Heart right ventricle (tissue), 16 donors: Measurements from ENCODE around the gene CARMIL1. TPM values are rescaled to one million over a fixed set of nuclear protein-coding genes. Genes with fewer than 3 reads are reported as not detected.
A peak's percentile ranks its signal among the peaks of the same experiment; 100 is the strongest.

ENCODE experiments used
- ATAC-seq, 8 donors: fragments of 200-7000 bp; cut with Tn5 transposase; one replicate each; pipeline ENCODE4 v1.9.1; 2020; ENCODE audit warnings: mild to moderate bottlenecking in 8 of 8, moderate library complexity in 8 of 8, moderate number of reproducible peaks in 1 of 8
- DNase-seq, 2 donors: peaks; one replicate each; pipeline ENCODE4 v3.0.0-alpha.2; 2020
- H3K27ac ChIP-seq, 10 donors: fragments of 200-600 bp; sonication (generic) in 2 of 10; one replicate each; pipeline versions ENCODE4 v1.5.0 to v1.8.0; 2020 to 2022; ENCODE audit warnings: mild to moderate bottlenecking in 3 of 10
- H3K27me3 ChIP-seq, 7 donors: fragments of 200-600 bp; one replicate each; pipeline ENCODE4 v1.8.0; 2021 to 2022; ENCODE audit warnings: mild to moderate bottlenecking in 2 of 7
- H3K36me3 ChIP-seq, 9 donors: fragments of 200-600 bp; sonication (generic) in 1 of 9; one replicate each; pipeline versions ENCODE4 v1.5.0 to v1.8.0; 2020 to 2022; ENCODE audit warnings: mild to moderate bottlenecking in 2 of 9
- H3K4me1 ChIP-seq, 9 donors: fragments of 200-600 bp; sonication (generic) in 1 of 9; one replicate each; pipeline versions ENCODE4 v1.5.0 to v1.8.0; 2020 to 2022; ENCODE audit warnings: mild to moderate bottlenecking in 4 of 9
- H3K4me3 ChIP-seq, 10 donors: fragments of 200-600 bp; sonication (generic) in 2 of 10; one replicate each; pipeline versions ENCODE4 v1.5.0 to v1.8.0; 2020 to 2022; ENCODE audit warnings: mild to moderate bottlenecking in 7 of 10, moderate library complexity in 2 of 10
- H3K9me3 ChIP-seq, 11 donors: fragments of 200-600 bp in 10 of 11; sonication (generic) in 2 of 11; one replicate each; pipeline versions ENCODE4 v1.5.0 to v1.8.0; 2013 to 2022; ENCODE audit warnings: mild to moderate bottlenecking in 2 of 11, control low read depth in 1 of 11, moderate library complexity in 1 of 11
- CTCF ChIP-seq, 9 donors: fragments of 200-600 bp; sonication (generic) in 2 of 9; IDR thresholded peaks; one replicate each; pipeline versions ENCODE4 v1.5.0 to v1.8.0; 2021 to 2022; ENCODE audit warnings: antibody characterized with exemption in 9 of 9, mild to moderate bottlenecking in 5 of 9, moderate library complexity in 1 of 9
- WGBS, 2 donors: extraction: QIAGEN DNeasy Blood & Tissue Kit; methylation state at CpG; one replicate each; pipeline ENCODE4 v1.1.7; 2013; ENCODE audit warnings: inconsistent platforms in 1 of 2; 5-methylcytosine and 5-hydroxymethylcytosine counted together
- intact Hi-C, 10 donors: fragments of 100-400 bp; cut with DNase I; formaldehyde crosslinking; loops; one replicate each; pipeline versions ENCODE4 v1.11.1 to v1.14.2; 2022
- polyA plus RNA-seq, 2 donors: library from polyadenylated mRNA; stranded (reverse); fragments of 200-250 nt; gene quantifications; one replicate each; pipeline ENCODE4 v1.2.3, GENCODE V29; 2013
- total RNA-seq, 10 donors: library from RNA; stranded (reverse); fragmentation: NEBNext Ultra II Directional in 3 of 10; extraction: Animal tissue kit (Norgen Biotek cat#: 25700) in 3 of 10; gene quantifications; one replicate each; pipeline versions ENCODE4 v1.2.1 to v1.2.4, GENCODE V29; 2021 to 2023
- donor health status: Arrhythmogenic right ventricular cardiomyopathy.
- donor health status: ischemic (EF 13 %, LVEDD 7.1; RV severe dilation, severe dysfunction).
- donor health status: healthy with polysubstance abuse.
- donor health status: DM: no; HTN: yes; CAD: no.
- donor health status: DM: no; HTN: no; CAD: no.
- donor health status: ischemic (EF 25% LVEDD 6.9; RV normal size, moderate dysfunction).
- donor health status: ischemic (EF 25% LVEDD 5.7; RV mildly dilated, moderate dysfunction).
- donor health status: healthy.
- donor health status: DM: yes; HTN: yes; CAD: no.
- donor health status: Ischemic cardiomyopathy.
- donor health status: ischemic (EF 35%, LVEDD 5.7; RV mildly dilated, moderate dysfunction).
- donor health status: nonischemic (EF 11% LVEDD 7.7; RV severe dilation, severe dysfunction).
- donor health status: DM: yes; HTN: yes; CAD: no.
- donor health status: PGD.
- donor health status: ischemic (EF 29% LVEDD 5.4; RV normal size, mild dysfunction).
- donor health status: nonischemic (EF 23%, LVEDD 6.1; RV moderate dilation, normal function).

The CARMIL1 gene
- total and polyA plus RNA-seq, 12 donors: 1.2 to 10.3 (median 4.1) TPM

GRCh38 chr6:25316626-25317025 lies 37.5 kb downstream of the CARMIL1 start:
- no peaks in the 10 kb centered on the region for H3K36me3 ChIP-seq
- intact Hi-C loops: no loop called here
- no peaks in the 10 kb centered on the region for H3K27me3 ChIP-seq
- no peaks in the 10 kb centered on the region for H3K9me3 ChIP-seq
- TF ChIP-seq CTCF (IDR thresholded peaks at IDR 0.05): no peak
- H3K4me3 ChIP-seq: no peak overlapping the region
- peaks cover 0 to 41% (median 19%) of the 10 kb centered on the region in 9 donors for H3K4me1 ChIP-seq
- H3K27ac ChIP-seq: no peak overlapping the region
- ATAC-seq: no peak
- WGBS, 2 donors: 87 to 95% methylated on average over 4 of the region's 4 CpGs
- DNase-seq: no peak

GRCh38 chr6:25318589-25318988 lies 39.4 kb downstream of the CARMIL1 start:
- ATAC-seq (peak in 1 of 8 donors; percentile 43), DNase-seq (no peak)
- Histone ChIP-seq H3K4me3 (no peak overlapping the region), H3K27me3 (no peaks in the 10 kb centered on the region), H3K9me3 (no peaks in the 10 kb centered on the region), H3K27ac (no peak overlapping the region), H3K4me1 (peaks cover 0 to 21% (median 4%) of the 10 kb centered on the region in 9 donors), H3K36me3 (no peaks in the 10 kb centered on the region)
- TF ChIP-seq CTCF (IDR thresholded peaks at IDR 0.05): no peak
- intact Hi-C loops: no loop called here
- 74 to 82% methylated on average over 6 of the region's 6 CpGs for WGBS, 2 donors

- intact Hi-C loops: no loop called here
- DNase-seq (no peak), ATAC-seq (no peak)
- Histone ChIP-seq H3K9me3 (no peaks in the 10 kb centered on the region), H3K36me3 (no peaks in the 10 kb centered on the region), H3K27me3 (no peaks in the 10 kb centered on the region), H3K4me1 (peaks cover 0 to 16% (median 3%) of the 10 kb centered on the region in 9 donors), H3K27ac (no peak overlapping the region), H3K4me3 (no peak overlapping the region)
- 0 to 31% methylated on average over 1 of the region's 1 CpG for WGBS, 2 donors
- no peak for TF ChIP-seq CTCF (IDR thresholded peaks at IDR 0.05)
These were observed 41.3 kb downstream of the CARMIL1 start for GRCh38 chr6:25320459-25320858.

GRCh38 chr6:25322692-25323091 lies 43.5 kb downstream of the CARMIL1 start:
- ATAC-seq (no peak), DNase-seq (no peak)
- no peak overlapping the region for H3K27ac ChIP-seq
- intact Hi-C loops: no loop called here
- peaks cover 0 to 20% (median 7%) of the 10 kb centered on the region in 9 donors for H3K4me1 ChIP-seq
- WGBS, 2 donors: 91 to 96% methylated on average over 2 of the region's 2 CpGs
- H3K9me3 ChIP-seq: no peaks in the 10 kb centered on the region
- TF ChIP-seq CTCF (IDR thresholded peaks at IDR 0.05): no peak
- no peaks in the 10 kb centered on the region for H3K27me3 ChIP-seq
- H3K4me3 ChIP-seq: no peak overlapping the region
- H3K36me3 ChIP-seq: no peaks in the 10 kb centered on the region
